ENCODE measurements around the gene HIVEP1. TPM values are rescaled to one million over a fixed set of nuclear protein-coding genes. Genes with fewer than 3 reads are reported as not detected.

HIVEP1 gene
- total RNA-seq, 3 donors from 2014 or later: 24.8 to 41.3 (median 27.2) TPM

GRCh38 chr6:12182676-12183075 lies 170.6 kb downstream of the HIVEP1 start:
- Histone ChIP-seq H3K9me3 (no peaks in the 10 kb centered on the region), H3K4me3 (no peak overlapping the region), H3K27ac (no peak overlapping the region), H3K27me3 (no peaks in the 10 kb centered on the region), H3K36me3 (no peaks in the 10 kb centered on the region), H3K4me1 (no peaks in the 10 kb centered on the region)
- no peak for DNase-seq (ENCODE audit: low spot score in 2 of 2)
- intact Hi-C loops (cut with DNase I; ENCODE audit: low total_unique reads): no loop called here
- TF ChIP-seq CTCF (IDR thresholded peaks at IDR 0.05) (no peak), POLR2A (IDR thresholded peaks at IDR 0.05) (no peak), POLR2AphosphoS5 (IDR thresholded peaks at IDR 0.05) (no peak)

DNA sequence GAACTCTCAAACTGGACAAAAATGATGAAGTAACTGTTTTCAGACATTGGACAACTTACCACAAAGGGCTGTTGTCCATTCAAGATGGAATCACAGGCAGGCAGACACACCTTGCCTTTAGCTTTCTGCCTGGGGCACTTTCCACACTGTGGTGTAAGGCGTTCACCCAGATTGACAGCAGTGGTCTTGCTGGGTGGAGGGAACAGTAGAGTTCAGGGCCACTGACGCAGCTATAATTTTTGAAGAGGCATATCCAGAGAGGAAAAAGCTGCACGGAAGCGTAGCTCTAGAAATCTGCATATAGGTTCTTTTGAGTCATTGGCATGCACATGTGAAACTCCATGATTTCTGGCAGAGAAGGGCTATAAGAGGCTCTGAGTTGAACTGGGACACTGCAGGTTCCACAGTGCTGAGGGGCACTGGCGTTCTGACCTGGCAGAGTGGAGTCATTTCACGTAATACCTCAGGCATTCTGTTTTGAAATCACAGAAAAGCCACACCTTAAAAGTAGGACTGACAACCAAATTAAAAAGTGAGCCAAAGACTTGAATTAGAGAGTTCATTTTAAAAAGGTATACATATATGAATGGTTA lies 173.1 kb downstream of the HIVEP1 start:
- intact Hi-C loops (cut with DNase I; ENCODE audit: low total_unique reads): no loop called here
- H3K36me3 ChIP-seq: no peaks in the 10 kb centered on the region
- DNase-seq (ENCODE audit: low spot score in 2 of 2): no peak
- no peak overlapping the region for H3K4me3 ChIP-seq
- H3K27me3 ChIP-seq: no peaks in the 10 kb centered on the region
- no peaks in the 10 kb centered on the region for H3K9me3 ChIP-seq
- H3K4me1 ChIP-seq: no peaks in the 10 kb centered on the region
- TF ChIP-seq POLR2A (IDR thresholded peaks at IDR 0.05): no peak
- no peak for TF ChIP-seq POLR2AphosphoS5 (IDR thresholded peaks at IDR 0.05)
- TF ChIP-seq CTCF (IDR thresholded peaks at IDR 0.05): no peak
- no peak overlapping the region for H3K27ac ChIP-seq

- no peak for DNase-seq (ENCODE audit: low spot score in 2 of 2)
- H3K27ac ChIP-seq: no peak overlapping the region
- H3K36me3 ChIP-seq: no peaks in the 10 kb centered on the region
- no peak overlapping the region for H3K4me3 ChIP-seq
- H3K9me3 ChIP-seq: no peaks in the 10 kb centered on the region
- H3K4me1 ChIP-seq: no peaks in the 10 kb centered on the region
- TF ChIP-seq POLR2AphosphoS5 (IDR thresholded peaks at IDR 0.05): no peak
- TF ChIP-seq POLR2A (IDR thresholded peaks at IDR 0.05): no peak
- no peak for TF ChIP-seq CTCF (IDR thresholded peaks at IDR 0.05)
- H3K27me3 ChIP-seq: no peaks in the 10 kb centered on the region
- intact Hi-C loops (cut with DNase I; ENCODE audit: low total_unique reads): no loop called here
Observed at GRCh38 chr6:12186528-12186927, 174.4 kb downstream of the HIVEP1 start.

- DNase-seq (ENCODE audit: low spot score in 2 of 2): no peak
- Histone ChIP-seq H3K36me3 (no peaks in the 10 kb centered on the region), H3K4me3 (no peak overlapping the region), H3K4me1 (no peaks in the 10 kb centered on the region), H3K9me3 (no peaks in the 10 kb centered on the region), H3K27me3 (no peaks in the 10 kb centered on the region), H3K27ac (no peak overlapping the region)
- TF ChIP-seq POLR2AphosphoS5 (IDR thresholded peaks at IDR 0.05): no peak
- TF ChIP-seq CTCF (IDR thresholded peaks at IDR 0.05): no peak
- no peak for TF ChIP-seq POLR2A (IDR thresholded peaks at IDR 0.05)
- intact Hi-C loops (cut with DNase I; ENCODE audit: low total_unique reads): no loop called here
Observed at GRCh38 chr6:12189150-12189549, 177.0 kb downstream of the HIVEP1 start.

- no peak for DNase-seq (ENCODE audit: low spot score in 2 of 2)
- H3K36me3 ChIP-seq: no peaks in the 10 kb centered on the region
- H3K4me3 ChIP-seq: no peak overlapping the region
- H3K9me3 ChIP-seq: no peaks in the 10 kb centered on the region
- H3K27me3 ChIP-seq: no peaks in the 10 kb centered on the region
- TF ChIP-seq POLR2AphosphoS5 (IDR thresholded peaks at IDR 0.05) (no peak), POLR2A (IDR thresholded peaks at IDR 0.05) (no peak), CTCF (IDR thresholded peaks at IDR 0.05) (no peak)
- intact Hi-C loops (cut with DNase I; ENCODE audit: low total_unique reads): no loop called here
- H3K4me1 ChIP-seq: no peaks in the 10 kb centered on the region
- H3K27ac ChIP-seq: no peak overlapping the region
Observed at GRCh38 chr6:12189661-12190060, 177.5 kb downstream of the HIVEP1 start.
